NCI-H1436 treated with DMSO at 0.1 percent for 48 hours (cell line): ENCODE data around the gene GALNT1.
A peak's percentile ranks its signal among the peaks of the same experiment; 100 is the strongest.

ENCODE experiments used
- DNase-seq: peaks from one replicate; lab custom pipeline; 2025; lab: John Stamatoyannopoulos, UW

The GALNT1 gene

DNA sequence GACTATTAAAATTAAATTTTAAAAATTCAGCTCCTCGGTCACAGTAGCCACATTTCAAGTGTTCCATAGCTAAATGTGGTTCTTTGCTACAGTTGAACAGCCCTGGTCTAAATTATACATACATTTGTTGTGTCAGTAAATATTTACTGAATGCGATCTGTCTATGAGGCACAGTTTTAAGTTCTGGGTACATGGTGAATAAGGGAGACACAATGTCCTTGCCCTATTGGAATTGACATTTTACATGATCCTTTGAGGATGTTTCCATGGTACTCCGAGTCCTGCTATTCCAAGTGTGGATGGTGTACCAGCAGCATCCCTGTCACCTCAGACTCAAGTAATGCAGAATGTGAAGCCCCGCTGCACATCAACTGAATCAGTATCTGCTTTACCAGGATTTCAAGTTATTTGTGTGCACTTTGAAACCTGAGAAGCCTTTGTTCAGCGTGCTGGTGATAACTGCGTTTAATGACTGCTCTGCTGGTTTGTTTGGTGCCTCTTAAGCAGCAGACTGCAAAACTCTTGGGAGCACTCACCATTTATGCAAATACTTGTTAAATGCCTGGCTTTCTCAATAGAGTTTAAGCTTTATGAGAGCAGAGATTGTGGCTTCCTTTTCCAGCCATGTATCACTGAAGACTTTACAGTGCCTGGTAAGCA is 1.5 kb downstream of the GALNT1 start:
- DNase-seq: peak; percentile 70

DNA sequence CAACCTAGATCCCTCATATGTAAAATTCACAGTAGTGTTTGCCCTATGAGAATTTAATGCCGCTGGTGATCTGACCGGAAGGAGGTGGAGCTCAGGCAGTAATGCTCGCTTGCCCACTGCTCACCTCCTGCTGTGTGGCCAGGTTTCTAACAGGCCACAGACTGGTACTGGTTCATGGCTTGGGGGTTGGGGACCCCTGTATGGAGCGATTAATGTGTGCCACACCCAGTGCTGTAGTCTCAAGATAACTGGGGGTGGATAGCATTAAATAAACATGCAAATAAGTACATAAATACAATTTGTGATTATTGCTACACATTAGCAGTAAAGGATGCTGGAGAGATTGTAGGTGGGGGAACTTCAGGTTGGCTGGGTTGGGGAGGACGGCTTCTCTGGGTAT is 3.2 kb downstream of the GALNT1 start:
- DNase-seq: no peak

GRCh38 chr18:35585608-35586007 is 4.1 kb downstream of the GALNT1 start:
- no peak for DNase-seq

GRCh38 chr18:35588122-35588521 is 6.6 kb downstream of the GALNT1 start:
- no peak for DNase-seq

DNA sequence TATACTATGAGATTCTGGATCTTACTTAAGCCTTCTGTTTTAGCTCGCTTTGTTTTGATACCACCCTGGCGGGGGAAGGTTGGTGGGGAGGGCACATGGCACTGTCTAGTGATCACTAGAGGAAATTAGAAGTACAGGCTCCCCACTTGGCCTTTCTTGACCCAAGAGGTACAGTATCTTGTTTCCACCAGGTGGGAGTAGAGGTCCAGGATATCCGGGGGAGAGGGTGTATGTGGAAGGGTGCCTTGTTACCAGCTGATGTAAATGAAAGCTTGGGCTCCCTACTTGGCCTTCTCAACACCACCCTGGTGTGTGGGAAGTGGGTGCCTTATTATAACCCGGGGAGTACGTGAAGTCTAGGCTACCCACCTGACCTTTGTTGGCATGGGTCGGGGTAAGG is 7.5 kb downstream of the GALNT1 start:
- no peak for DNase-seq

DNA sequence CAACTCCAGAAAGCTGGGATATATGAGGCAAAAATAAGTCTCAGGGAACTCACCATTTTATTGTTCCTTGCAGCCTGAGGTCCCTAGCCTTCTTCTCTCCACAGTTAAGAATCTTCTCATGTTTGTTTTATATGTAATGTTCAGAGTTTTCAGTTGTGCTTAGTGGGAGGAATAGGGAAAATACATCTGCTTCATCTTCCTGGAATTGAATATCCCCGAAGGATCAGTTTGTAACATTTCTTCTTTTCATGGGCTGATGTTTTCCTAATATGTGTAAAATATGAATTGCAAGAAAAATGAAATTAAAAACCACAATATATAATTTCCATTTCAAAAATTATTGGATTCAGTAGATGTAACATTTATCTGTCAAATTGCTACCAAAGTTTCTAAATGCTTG is 8.0 kb downstream of the GALNT1 start:
- no peak for DNase-seq

DNA sequence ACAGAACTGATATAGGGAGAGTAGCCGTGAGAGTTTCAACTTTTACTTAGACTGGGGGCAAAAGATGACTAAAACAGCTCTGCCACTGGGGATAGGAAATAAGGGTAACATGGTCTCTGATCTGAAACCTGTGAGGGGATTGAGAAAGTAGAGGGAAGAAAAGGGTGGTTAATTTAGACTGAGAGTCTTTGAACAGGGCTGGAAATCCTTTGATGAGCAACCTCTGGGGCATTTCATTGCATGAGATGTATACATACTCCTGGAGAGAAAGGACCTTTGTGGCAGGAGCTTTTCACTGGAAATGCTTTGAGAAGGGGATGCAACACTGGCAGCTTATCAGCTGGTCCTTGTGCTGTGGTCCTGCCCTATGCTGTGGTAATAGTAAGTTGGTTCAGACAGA is 9.4 kb downstream of the GALNT1 start:
- DNase-seq: no peak

- no peak for DNase-seq
Measured at GRCh38 chr18:35592298-35592697, 10.8 kb downstream of the GALNT1 start.

DNA sequence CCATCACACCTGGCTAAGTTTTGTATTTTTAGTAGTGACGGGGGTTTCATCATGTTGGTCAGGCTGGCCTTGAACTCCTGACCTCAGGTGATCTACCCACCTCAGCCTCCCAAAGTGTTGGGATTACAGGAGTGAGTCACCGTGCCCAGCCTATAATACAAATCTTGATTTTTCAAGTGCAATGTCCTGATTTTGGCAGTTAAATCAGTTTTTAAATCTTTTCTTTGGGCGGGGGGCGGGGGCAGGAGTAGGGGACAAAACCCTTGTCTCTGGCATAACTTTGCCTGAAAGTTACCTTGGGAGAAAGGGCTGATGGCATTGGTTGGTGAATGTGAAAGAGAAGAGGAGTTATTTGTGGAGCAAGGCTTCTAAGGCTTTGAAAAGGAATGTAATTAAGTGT is 12.3 kb downstream of the GALNT1 start:
- DNase-seq: no peak

- no peak for DNase-seq
Measured at GRCh38 chr18:35597758-35598157, 16.2 kb downstream of the GALNT1 start.

- DNase-seq: no peak
Measured at GRCh38 chr18:35602193-35602820, 20.8 kb downstream of the GALNT1 start.

- DNase-seq: no peak
Measured at GRCh38 chr18:35603008-35603407, 21.5 kb downstream of the GALNT1 start.

DNA sequence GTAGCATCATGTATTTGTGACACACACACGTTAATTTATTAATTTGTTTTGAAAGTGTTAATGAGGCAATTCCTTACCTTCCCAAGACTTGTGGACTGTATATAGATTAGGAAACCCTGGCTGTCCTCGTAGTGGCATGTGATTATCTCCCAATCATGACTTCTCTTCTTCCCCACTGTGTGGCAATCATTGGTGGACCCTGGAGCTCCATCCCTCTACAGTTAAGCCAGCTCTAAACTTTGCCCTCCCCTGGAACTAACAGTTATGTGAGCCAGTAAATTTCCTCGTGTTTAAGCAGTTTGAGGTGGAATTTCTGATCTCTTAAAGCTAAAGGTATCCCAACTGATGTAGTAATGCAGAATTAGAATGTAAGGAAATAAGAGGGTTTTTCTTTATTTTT is 22.0 kb downstream of the GALNT1 start:
- DNase-seq: no peak

DNA sequence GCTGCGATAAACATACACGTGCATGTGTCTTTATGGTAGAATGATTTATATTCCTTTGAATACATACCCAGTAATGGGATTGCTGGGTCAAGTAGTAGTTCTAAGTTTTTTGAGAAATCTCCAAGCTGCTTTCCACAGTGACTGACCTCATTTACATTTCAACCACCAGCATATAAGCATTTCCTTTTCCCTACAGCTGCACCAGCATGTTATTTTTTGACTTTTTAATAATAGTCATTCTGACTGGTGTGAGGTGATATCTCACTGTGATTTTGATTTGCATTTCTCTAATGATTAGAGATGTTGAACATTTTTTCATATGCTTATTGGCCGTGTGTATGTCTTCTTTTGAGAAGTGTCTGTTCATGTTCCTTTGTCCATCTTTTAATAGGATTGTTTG is 22.8 kb downstream of the GALNT1 start:
- DNase-seq: no peak

- DNase-seq: no peak
Measured at GRCh38 chr18:35605686-35606417, 24.3 kb downstream of the GALNT1 start.

- no peak for DNase-seq
Measured at GRCh38 chr18:35609236-35609635, 27.7 kb downstream of the GALNT1 start.

- no peak for DNase-seq
Measured at GRCh38 chr18:35610089-35610488, 28.5 kb downstream of the GALNT1 start.

DNA sequence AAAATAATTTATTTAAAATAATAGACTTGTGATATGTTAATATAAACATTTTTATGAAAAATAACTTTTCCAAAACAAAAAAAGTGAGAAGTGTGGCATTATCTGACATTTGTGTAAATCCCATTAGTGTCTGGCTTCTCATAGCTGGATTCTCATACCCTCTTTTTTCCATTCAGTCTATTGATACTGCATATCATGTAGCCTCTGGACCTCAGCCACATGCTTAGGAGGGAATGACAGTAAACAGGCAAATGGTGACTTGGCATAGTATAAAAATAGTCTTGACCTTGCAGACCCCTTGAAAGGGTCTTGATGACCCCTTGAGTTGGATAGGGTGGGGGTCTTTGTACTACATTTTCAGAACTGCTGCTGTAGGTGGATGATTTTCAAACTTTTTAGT is 29.2 kb downstream of the GALNT1 start:
- no peak for DNase-seq

GRCh38 chr18:35611518-35611917 is 30.0 kb downstream of the GALNT1 start:
- no peak for DNase-seq

- no peak for DNase-seq
Measured at GRCh38 chr18:35616074-35616473, 34.5 kb downstream of the GALNT1 start.

DNA sequence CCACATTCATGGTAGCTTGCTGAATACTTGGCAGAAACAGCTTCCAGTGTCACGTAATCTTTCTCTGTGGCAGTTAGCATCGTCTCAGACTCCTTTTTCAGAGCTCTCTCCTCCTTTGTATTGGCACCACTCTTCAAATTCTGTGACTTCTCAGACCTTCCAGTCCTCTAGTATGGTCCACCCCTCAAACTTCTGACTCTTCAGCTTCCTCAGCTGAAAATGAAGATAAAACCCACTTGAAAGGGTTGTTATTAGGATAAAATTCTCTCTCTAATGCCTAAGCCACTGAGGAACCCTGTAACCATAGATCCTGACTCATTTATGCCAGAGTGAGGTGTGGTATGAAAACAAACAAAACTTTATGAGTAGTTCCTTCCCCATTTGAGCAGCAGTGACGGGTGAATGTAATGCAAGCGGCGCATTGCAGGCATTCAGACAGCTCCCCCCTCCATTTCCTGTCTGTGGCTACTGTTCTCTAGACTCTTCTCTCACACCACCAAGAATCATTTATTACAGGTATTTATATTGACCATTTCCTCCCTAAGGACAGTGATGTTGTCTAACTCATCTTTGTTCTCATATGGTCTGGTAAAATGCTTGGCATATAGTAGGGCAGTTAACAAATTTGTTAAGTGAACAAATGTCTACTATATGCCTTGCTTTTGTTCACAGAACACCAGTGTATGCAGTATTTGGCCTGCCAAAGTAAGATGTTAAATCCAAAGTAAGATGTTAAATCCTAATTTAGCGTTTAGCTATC is 35.3 kb downstream of the GALNT1 start:
- DNase-seq: no peak

GRCh38 chr18:35617865-35618264 is 36.3 kb downstream of the GALNT1 start:
- no peak for DNase-seq

DNA sequence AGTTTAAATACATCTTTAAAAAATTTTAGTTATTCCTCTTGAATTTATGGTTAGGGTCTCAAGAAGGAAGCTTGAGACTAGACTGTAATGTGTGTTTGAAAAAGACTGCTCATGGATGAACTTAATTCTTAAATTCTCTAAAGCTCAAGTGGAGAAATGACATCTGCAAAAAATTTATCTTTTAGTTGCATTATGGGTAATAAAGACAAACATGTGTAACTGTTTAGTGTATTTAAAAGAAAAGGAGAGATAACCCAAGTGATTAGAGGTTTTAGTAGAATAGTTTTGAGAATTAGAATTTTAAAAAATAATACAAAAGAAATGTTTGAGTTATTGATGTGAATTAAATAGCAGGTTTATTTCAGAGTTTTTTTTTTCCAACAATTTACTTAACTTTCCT is 36.7 kb downstream of the GALNT1 start:
- DNase-seq: no peak
